AG08396 (cell line): ENCODE data around the gene SWSAP1.
"Not testable (repeated sequence)": the region's sequence is repeated elsewhere in the genome, so short reads cannot be mapped to it uniquely, and the experiment has no call there.

Source experiments
- DNase-seq: peaks from one replicate; pipeline ENCODE4 v3.0.0; 2012; ENCODE audit warnings: low spot score, mixed read lengths

Gene SWSAP1

DNA sequence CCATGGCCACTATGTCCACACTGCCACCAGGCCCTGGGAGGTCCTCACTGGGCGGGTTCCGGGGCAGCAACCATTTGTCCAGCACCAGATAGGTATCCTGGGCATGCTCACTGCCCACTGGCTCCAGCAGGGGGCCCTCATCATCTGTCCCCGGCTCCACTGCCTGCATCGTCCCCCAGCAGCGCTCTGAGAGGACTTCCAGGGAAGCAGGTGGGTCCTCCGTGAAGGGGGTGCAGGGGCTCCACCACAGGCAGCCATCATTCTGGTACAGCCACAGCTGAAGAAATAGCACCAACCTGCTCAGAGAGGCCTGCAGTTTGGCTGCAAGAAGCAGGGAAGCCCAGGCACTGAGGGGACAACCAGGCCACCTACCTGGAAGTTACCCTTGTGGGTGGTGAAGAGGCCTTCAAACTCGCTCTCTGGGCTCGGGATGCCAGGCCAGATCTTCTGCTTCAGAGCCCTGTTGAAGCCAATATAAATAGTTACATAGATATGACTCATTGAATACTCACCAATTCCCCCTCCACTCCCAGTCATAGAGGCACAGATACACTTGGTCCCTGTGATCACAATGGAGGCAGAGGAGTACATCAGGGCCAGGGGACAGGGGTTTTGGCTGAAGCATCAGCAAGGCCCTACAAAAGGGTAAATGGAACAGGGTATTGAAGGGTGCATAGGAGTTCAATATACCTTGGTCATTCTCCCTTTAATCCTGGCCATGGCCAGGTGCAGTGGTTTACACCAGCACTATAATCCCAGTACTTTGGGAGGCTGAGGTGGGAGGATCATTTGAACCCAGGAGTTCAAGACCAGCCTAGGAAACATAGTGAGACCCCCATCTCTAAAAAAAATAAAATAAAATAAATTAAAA lies 4.1 kb downstream of the SWSAP1 start:
- peak; percentile 81 for DNase-seq

DNA sequence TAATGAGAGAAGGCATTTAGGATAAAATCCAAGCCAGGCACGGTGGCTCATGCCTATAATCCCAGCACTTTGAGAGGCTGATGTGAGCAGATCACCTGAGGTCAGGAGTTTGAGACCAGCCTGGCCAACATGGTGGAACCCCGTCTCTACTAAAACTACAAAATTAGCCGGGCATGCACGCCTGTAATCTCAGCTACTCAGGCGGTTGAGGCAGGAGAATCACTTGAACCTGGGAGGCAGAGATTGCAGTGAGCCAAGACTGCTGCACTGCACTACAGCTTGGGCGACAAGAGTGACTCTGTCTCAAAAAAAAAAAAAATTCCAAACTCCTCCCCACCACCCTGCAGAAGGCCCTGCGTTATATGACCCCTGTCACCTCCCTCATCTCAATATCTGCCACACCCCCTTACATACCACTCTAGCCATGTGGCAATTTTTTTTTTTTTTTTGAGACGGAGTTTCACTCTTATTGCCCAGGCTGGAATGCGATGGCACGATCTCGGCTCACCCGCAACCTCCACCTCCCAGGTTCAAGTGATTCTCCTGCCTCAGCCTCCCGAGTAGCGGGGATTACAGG lies 4.9 kb downstream of the SWSAP1 start:
- DNase-seq: not testable (repeated sequence)

DNA sequence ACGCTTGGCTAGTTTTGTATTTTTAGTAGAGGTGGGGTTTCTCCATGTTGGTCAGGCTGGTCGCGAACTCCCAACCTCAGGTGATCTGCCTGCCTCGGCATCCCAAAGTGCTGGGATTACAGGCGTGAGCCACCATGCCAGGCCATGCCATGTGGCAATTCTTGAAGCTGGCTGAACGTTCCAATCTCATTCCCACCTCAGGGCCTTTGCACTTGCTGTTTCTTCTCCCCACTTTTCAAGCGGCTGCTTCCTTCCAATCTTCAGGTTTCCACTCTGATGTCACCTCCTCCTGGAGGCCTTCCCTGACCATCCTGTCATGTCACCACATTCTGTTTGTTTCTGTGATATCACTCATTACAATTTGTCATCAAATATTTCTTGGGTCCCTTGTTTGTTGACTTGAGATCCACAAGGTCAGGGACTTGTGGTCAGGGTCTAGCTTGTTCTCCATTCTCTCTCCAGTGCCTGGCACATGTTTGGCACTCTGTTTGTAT lies 5.4 kb downstream of the SWSAP1 start:
- no peak for DNase-seq

DNA sequence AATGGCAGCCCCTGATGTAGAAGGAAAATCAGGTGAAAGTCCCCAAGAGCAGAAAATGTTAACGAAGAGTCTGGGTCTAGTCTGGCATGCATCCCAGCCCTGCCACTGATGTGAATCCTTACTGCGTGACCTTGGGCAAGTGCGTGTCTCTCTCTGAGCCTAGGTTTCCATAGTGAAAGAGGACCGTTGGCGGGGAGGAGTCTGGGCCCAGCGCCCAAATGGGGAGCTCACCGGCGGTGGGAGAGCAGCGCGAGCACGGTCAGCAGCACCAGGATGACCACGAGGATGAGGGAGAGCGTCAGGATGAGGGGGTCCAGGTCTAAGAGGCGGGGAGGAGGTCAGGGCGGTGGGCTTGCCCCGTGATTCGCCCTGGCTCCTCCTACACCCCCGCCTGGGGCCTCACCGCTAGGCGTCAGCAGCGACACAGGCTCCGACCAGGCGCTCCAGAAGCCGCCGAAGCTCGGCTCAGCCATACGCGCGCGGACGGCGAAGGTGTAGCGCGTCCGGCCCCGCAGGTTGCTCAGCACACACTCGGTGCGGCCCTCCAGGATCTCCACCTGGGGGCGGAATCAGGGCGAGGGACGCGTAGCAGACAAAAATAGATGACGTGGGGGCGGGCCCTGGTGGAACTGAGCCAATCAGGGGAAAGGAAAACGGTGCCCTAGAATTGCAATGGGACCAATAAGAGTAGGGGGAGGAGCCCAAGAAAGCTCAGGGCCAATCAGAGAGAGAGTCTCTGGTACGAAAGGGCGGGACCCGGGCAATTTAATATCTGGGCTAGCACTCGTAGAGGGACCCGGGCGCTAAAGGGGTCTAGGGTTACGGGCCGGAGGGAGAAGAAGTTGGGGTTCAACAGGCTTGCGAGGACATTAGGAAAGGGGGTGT lies 6.4 kb downstream of the SWSAP1 start:
- DNase-seq: peak; percentile 98

DNA sequence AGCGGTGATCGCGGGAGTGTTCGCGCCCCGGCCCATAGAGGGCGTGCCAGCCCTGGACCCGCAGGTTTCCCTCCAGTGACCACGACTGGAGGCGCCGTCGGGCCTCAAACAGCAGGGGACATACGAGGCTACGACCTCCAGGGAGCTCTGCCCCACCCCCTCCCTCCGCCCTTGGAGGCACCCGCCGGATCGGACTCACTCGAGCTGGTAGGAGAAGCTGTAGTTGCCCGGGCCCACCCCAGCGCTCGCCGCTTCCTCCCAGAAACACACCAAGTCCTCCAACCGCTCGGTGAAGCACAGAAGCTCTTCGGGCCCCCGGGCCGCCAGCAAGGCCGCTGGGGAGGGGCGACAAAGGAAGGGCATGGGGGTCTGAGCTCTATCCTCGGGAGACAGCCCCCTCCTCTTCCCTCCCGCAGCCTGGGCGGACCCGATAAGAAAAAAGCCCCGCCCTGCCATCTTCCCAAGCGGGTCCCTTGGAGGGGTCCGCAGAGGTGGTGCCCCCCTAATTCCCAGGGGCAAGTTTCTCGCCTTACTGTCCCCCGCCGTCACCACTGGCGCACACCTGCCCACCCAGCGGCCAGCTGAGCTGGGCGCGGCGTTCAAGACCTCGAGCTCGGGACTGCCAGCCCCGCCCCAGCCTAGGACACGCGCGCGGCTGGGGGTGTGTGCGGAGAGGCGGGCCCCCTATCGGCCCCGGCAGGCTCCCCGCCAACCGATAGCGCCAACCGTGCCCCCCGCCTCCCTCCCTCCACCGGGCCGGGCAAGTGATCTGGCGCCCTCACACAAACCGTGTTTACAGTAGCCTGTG lies 8.6 kb downstream of the SWSAP1 start:
- DNase-seq: peak; percentile 68

DNA sequence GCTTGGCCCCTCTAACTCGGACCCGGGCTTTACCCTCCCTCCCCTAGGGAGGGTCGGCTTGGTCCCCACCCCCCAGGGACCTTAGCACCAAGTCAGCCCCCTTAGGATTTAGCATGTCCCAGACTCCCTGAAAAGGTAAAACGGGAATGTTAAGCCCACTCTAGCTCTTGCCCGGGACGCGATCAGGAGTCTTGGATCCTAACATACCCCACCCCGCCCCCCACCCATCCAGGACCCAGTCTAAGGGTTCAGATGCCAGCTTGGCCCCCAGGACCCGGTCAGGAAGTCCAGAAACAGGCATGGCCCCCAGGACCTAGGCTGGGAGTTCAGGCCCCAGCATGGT lies 9.2 kb downstream of the SWSAP1 start:
- no peak for DNase-seq

DNA sequence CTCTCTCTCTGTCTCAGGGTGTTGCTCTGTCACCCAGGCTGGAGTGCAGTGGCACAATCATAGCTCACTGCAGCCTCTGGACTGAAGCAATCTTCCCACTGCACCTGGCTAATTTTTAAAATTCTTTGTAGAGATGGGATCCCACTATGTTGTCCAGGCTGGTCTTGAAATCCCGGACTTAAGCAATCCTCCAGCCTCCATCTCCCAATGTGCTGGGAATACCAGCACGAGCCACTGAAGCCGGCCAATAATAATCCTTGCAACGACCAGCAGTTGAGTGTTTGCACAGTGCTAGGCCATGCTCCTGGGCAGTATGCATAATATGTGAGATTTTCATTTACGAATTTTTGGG lies 10.3 kb downstream of the SWSAP1 start:
- no peak for DNase-seq

DNA sequence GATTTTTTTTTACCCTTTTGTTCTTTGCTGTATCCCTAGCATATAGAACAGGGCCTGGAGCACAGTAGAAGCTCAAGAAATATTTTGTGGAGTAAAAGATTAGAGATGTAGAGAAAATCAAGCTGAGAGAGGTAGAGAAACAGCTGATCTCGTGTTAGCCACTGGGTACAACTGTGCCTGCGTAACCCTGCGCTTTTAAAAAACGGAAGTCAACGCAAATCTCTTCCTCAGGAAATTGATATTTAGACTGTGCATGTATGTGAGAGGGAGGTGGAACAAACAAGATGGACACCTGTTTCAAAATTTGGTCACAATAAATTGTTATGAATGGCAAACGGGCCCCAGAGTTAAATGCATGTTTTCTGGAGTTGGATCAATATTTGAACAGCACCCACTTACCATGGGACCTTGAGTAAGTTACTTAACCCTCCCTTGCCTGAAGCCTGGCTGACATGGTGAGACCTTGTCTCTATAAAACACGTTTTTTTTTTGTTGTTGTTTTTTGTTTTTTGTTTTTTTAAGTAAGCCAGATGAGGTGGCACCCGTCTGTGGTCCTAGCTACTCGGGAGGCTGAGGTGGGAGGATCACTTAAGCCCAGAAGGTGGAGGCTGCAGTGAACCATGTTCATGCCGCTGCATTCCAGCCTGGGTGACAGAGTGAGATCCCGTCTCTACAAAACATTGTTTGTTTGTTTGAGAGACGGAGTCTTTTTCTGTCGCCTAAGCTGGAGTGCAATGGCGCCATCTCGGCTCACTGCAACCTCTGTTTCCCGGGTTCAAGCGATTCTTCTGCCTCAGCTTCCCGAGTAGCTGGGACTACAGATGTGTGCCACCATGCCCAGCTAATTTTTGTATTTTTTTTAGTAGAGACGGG lies 12.9 kb downstream of the SWSAP1 start:
- DNase-seq: no peak

DNA sequence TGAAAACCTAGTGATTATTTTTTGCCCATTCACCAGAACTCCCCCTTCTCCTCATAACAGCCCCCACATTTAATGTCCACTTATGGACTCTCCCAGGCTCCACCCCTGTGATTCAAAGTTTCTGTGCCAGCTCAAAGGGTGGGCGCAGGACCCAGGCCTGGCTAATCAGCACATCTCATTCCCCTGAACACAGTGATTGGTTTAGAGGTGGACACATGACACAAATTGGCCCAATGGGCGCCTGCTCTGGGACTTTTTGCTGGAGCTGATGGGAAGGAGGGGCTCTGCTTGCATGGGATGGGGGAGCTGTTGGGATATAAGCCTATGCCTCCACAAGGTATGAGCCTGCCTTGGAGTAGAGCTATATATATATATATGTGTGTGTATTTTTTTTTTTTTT lies 15.9 kb downstream of the SWSAP1 start:
- DNase-seq: no peak

DNA sequence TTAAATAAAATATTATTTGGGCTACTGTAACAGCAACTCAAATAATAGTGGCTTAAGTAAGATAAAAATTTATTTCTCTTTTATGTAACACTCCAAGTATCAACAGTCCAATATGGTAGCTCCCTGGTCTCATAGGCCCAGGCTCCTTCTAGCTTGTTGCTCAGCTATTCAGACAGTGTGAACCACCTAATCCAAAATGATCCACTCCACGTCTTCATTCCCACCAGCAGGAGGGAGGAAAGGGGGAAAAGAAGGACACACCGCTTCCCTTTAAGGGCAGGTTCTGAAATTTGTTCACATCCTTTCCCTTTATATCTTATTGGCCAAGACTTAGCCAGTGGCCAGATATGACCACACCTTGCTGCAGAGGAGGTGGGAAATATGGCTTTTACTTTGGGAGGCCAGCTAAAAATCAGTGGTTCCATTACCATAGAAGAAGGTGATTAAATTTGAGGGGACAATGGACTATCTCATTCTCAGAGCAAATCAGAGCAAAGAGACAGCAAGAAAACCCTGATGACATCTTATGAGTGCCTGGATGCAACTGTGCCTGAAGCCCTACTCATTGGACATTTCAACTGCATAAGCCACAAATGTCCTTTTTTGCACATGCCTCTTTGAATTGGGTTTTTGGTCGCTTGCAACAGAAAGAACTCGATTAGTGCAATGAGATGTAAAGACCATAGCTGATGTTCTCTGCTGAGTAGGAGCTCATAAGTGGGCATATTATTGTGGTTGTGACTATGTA lies 16.6 kb downstream of the SWSAP1 start:
- no peak for DNase-seq

DNA sequence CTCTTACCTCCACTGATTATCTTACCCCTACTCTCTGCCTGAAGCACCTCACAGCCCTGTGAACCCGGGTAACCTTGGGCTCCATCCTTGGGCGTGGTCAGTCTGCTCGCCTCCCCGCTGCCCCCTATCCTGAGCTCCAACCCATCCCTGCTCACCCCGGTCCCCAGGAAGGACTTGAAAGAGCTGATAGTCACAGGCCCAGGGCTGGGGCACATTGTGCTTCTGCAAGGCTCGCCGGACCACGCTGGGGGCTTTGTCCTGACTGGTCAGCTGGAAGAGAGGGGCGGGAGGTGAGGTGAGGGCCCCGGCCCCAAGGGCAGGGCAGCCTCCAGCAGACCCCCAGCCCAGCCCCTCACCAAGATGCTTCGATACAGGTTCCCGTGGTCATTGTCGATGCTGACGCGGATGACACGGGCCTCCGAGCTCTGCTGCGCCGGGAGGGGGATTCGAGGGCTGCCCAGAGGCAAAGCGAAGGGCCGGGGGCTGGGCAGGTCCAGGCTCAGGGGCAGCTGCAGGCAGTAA lies 22.7 kb downstream of the SWSAP1 start:
- DNase-seq: no peak

DNA sequence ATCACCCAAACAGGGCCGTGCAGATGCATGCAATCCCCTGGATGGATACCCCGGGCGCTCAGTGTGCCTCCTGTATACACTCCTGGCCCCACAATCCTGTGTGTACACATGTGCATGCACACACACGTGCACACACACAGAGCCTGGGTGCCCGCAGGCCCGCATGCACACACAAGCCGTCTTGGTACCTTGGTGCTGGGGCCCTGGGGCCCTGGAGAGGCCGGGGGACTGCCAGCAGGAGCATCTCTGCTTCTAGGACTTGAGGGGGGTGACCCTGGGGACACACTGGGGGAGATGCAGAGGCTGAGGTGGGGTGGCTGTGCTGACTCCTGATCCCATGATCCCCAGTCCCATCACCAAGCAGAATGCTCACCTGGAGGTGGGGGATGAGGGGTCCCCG lies 25.2 kb downstream of the SWSAP1 start:
- no peak for DNase-seq

DNA sequence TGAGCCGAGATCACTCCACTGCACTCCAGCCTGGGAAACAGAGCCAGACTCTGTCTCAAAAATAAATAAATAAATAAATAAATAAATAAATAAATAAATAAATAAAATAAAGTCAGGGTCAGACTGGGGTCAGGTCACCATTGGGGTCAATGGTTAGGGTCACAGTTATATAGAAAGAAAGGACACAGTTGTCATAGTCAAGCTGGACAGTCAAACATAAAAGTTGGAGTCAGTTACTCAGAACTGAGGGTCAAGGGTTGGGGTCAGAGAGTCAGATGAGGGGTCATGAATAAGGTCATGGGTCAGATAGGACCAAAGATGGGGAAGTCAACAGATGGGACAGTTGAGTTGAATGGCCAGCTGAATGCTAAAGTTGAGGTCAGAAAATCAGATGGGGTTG lies 26.3 kb downstream of the SWSAP1 start:
- no peak for DNase-seq

DNA sequence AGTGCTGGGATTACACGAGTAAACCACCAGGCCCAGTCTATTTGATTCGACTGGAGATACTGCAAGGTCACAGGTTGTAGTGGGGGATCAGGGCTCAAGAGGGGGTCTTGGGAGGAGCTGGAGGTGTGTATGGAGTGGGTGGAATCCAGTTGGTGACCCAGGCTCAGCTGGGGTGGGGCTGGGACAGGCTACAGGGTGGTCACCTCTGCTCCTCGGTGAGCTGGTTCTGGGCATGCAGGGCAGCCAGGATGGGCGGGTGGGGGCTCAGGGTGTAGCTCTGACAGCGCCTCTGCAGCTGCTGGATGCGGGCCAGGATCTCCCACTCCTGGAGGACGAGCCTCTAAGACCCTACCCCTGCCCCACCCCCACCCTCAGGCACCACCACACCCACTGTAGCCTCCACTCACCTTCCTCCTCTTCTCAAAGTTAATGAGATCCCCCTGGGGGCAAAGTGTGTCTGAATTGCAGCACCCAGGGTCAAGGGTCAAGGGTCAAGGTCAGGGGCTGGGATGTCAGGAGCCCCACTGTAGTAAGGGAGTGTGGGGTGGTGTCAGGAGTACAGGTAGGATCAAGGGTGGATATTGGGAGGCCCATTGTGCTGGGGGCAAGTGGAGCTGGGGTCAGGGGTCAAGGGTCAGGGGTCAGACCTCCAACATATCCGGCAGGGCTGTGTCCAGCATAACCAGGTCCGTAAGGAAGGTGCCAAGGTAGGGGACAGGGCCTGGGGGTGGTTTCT lies 27.5 kb downstream of the SWSAP1 start:
- no peak for DNase-seq

DNA sequence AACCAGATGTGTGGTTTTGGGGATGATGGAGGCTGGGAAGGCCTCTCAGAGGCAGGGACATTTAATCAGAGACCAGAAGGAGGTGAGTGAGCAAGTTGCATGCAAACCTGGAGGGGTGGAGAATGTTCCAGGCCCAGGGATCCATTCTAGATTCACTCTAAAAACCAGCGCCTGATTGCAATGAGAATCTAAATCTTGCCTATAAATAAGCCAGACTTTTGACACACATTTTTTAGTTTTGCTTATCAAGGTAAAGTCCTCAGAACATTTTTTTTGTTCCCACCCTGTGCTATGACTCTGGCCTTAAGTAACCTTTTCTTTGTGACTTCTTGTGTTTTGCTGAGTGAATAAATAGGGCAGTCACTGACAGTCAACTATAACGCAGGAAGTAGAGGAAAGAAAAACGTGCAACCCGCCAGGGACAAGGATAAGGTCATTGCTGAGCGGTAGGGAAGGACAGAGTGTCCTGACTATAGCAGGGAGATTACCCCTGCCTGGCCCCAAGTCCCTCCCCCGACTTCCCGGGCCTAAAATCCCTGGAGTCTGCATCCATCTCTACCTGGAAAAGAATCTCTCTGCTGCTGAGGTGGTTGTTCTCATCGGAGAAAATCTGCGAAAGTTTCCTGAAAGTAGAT lies 30.2 kb downstream of the SWSAP1 start:
- no peak for DNase-seq

DNA sequence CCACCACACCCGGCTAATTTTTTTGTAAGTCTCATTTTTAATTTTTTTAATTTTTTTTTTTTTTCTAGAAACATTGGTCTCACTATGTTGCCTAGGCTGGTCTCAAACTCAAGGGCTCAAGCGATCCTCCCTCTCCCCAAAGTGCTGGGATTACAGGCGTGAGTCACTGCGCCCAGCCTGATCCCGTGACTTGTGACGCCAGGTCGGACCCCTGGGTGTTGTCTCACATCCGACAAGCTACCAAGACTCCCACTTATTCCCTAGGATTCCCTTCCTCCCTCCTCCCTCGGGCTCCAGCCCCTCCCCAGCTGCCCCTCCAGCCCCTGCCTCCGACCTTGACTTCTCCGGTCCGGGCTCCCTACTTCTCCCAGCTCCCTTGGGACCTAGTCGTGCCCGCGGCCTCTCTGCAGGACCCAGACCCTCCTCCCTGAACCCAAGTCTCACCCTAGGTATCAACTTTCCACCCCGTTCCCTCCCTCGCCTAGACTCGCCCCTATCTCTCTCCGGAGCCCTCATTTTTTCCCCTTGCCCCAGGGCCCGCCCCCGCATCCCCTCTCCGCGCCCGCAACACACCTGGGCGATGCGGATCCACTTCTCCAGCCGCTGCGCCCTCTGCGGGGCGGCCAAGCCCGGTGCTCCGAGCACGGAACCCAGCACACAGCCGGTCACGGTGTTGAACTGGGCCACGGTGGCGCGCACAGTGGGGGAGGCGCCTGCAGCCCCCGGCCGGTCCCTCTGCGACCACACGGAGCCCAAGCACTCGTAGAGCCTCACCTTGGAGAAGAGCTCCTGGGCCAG lies 31.6 kb downstream of the SWSAP1 start:
- no peak for DNase-seq

DNA sequence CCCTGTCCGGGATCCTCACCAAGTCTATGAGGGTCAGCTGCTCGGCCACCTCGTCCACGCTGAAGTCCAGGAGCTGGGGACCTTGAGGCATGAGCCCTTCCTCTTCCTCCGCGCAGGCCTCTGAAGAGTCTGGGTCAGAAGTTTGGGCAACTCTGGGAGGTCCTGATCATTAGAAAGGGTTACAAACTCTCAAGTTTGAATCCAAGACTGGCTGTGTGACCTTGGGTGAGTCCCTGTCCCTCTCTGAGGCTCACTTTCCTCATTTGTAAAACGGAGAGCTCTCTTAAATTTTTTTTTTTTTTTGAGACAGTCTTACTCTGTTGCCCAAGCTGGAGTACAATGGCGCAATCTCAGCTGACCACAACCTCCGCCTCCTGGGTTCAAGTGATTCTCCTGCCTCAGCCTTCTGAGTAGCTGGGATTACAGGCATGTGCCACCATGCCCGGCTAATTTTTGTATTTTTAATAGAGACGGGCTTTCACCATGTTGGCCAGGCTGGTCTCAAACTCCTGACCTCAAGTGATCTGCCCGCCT lies 32.3 kb downstream of the SWSAP1 start:
- not testable (repeated sequence) for DNase-seq

DNA sequence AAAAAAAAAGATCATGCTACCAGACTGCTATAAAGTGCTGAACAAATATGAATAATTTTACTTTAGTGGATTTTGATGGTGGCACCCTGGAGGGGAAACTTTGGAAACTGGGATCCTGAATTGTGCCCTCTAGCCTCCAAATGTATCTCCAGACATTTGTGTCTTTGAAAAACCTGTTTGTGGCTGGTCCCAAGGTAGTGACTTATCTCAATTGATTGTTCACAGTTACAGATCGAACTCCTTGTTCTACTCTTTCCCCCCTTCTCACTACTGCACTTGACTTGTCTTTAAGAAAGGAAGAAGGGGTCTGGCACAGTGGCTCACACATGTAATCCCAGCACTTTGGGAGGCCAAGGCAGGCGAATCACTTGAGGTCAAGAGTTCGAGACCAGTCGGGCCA lies 34.1 kb downstream of the SWSAP1 start:
- DNase-seq: no peak
